WERI-Rb-1 (cell line): ENCODE measurements around the gene SRGAP1.

Source experiments
- DNase-seq: peaks from one replicate; pipeline ENCODE4 v3.0.0-alpha.2; 2020
- H3K27ac ChIP-seq: fragments of 250-450 bp; sonication (Bioruptor Pico); 2 replicates; pipeline ENCODE4 v1.5.1; 2020; ENCODE audit warnings: mild to moderate bottlenecking, moderate library complexity
- H3K27me3 ChIP-seq: fragments of 250-450 bp; sonication (Bioruptor Pico); 2 replicates; pipeline ENCODE4 v1.5.1; 2021; ENCODE audit warnings: mild to moderate bottlenecking, low read depth, moderate library complexity; ENCODE audit not compliant: insufficient read depth, severe bottlenecking
- H3K36me3 ChIP-seq: fragments of 250-450 bp; sonication (Bioruptor Pico); 2 replicates; pipeline ENCODE4 v1.5.1; 2020; ENCODE audit warnings: mild to moderate bottlenecking, moderate library complexity
- H3K4me3 ChIP-seq: 2 replicates; pipeline ENCODE4 v1.5.1; 2011; ENCODE audit warnings: low read depth, mild to moderate bottlenecking, control low read depth, low read length
- H3K9me3 ChIP-seq: fragments of 250-450 bp; sonication (Bioruptor Pico); 2 replicates; pipeline ENCODE4 v1.5.1; 2021; ENCODE audit warnings: mild to moderate bottlenecking, moderate library complexity; ENCODE audit not compliant: severe bottlenecking
- CTCF ChIP-seq: IDR thresholded peaks from 2 replicates; pipeline ENCODE4 v1.5.1; 2011; ENCODE audit warnings: low read depth, mild to moderate bottlenecking, control low read depth, inconsistent platforms, low read length

The SRGAP1 gene

DNA sequence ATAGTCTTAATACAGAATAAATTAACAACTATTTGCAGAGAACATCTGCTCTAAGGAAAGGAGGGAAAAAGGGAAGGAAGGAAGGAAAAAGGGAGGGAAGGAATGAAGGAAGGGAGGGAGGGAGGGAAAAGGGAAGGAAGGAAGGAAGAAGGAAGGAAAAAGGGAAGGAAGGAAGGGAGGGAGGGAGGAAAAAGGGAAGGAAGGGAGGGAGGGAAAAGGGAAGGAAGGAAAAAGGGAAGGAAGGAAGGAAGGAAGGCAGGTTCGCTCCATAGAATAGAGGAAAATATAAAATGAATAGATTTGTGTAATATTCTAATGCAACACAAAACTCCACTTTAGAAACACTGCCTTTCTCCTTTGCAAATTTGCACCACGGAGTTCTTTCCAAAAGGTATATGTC, 361.0 kb downstream of the SRGAP1 start:
- Histone ChIP-seq H3K27ac (no peak overlapping the region), H3K4me3 (no peak overlapping the region), H3K9me3 (no peaks in the 10 kb centered on the region), H3K36me3 (no peaks in the 10 kb centered on the region), H3K27me3 (no peaks in the 10 kb centered on the region)
- no peak for TF ChIP-seq CTCF
- DNase-seq, result no peak

- TF ChIP-seq CTCF, result no peak
- no peak overlapping the region for H3K4me3 ChIP-seq
- H3K27me3 ChIP-seq, result no peaks in the 10 kb centered on the region
- H3K36me3 ChIP-seq, result no peaks in the 10 kb centered on the region
- H3K27ac ChIP-seq, result no peak overlapping the region
- no peaks in the 10 kb centered on the region for H3K9me3 ChIP-seq
- no peak for DNase-seq
These were observed 363.0 kb downstream of the SRGAP1 start for GRCh38 chr12:64207453-64207852.
